GM19455 (cell line): ENCODE data around the gene PEX13.

ENCODE experiments used
- ATAC-seq: cut with Tn5 transposase; IDR thresholded peaks from one replicate; pipeline ENCODE4 v1.9.1; 2021; ENCODE audit not compliant: unreplicated experiment

PEX13 gene

GRCh38 chr2:61065714-61066709 lies 48.5 kb downstream of the PEX13 start, which contains the start of gene SANBR:
TSS of gene SANBR (plus strand) at chr2:61065871. CDS start at chr2:61070351, 4,480 bp downstream.
- ATAC-seq, result peak; percentile 95

DNA sequence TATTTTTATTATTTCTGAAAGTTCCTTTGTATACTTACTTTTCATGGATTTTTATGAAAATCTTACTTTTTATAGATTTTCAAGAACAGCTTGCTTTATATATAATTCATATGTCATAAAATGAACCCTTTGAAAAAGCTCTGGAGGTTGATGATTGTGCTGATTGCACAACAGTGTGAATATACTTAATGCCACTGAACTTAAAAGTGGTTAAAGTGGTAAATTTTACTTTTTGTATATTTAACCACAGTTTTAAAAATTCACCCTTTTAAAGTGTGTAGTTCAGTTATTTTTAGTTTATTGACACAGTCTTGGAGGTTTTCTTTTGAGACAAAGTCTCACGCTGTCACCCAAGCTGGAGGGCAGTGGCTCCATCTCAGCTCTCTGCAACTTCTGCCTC lies 56.6 kb downstream of the PEX13 start:
- no peak for ATAC-seq

- ATAC-seq, result no peak
Observed at GRCh38 chr2:61085883-61086282, 68.4 kb downstream of the PEX13 start.

DNA sequence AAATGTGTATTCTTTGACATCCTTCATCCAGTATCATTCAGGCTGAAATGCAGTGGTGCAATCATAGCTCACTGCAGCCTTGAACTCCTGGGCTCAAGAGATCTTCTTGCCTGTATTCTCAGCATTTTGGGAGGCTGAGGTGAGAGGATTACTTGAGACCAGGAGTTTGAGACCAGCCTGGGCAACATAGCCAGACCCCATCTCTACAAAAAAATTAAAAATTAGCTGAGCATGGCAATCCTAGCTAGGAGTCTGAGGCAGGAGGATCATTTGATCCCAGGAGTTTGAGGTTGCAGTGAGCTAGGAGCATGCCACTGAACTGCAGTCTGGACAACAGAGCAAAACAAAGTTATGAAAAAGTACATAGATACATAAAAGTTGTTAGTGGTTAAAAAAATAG lies 72.3 kb downstream of the PEX13 start:
- no peak for ATAC-seq

DNA sequence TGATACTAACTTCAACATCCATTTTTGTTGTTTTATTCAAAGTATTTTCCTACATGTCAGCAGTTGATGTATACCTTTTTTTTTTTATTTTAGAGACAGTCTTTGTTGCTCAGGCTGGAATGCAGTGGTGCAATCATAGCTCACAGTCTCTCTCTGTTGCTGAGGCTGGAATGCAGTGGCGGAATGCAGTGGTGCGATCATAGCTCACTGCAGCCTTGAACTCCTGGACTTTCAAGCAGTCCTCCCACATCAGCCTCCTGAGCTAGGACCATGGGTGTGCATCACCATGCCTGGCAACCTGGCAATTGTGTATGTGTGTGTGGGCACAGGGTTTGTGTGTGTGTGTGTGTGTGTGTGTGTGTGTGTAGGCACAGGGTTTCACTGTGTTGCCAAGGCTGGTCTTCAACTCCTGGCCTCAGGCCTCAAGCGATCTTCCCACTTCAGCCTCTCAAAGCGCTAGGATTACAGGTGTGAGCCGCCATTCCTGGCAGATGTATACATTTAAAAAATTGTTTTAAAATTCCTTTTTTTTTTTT lies 72.9 kb downstream of the PEX13 start:
- ATAC-seq, result no peak

GRCh38 chr2:61091485-61091884 lies 74.0 kb downstream of the PEX13 start:
- no peak for ATAC-seq

DNA sequence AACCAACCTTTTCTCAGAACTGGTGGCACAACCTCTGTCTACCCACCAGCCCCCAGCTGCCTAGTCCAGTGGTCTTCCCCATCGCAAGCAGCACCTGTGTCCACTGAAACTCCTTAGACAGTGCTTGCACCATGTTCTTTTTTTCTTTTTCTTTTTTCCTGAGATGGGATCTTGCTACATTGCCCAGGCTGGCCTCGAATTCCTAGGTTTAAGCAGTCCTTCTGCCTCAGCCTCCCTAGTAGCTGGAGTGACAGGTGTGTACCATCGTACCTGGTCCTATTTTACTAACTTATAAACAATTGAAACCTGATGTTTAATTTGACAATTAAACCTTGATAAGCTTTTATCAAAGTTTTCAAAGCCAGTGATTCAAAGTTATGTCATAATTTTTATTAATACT lies 78.9 kb downstream of the PEX13 start:
- ATAC-seq, result no peak

- ATAC-seq, result no peak
Observed at GRCh38 chr2:61100801-61101200, 83.3 kb downstream of the PEX13 start.
